ENCODE data around the gene UTS2B.
"Not testable (repeated sequence)": the region's sequence is repeated elsewhere in the genome, so short reads cannot be mapped to it uniquely, and the experiment has no call there.

The UTS2B gene

DNA sequence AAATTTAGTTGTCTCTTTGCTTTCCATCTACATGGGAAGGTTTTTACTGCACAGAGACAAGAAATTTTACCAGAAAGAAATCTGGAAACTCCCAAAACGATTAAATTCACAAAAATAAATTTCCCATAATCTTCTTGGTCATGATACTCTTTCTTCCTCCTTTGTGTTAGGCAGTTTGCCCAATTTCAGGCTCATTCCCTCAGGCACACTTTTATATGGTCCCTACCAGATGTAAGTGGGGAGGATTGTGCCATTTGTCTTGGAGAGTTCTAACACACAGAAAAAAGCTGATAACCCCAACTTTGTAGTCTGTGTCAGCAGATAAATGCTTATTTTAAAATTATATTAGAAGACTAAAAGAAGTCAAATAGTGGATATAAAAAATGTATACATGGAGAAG, 50.2 kb downstream of the UTS2B start:
- DNase-seq (ENCODE audit: low read depth in 2 of 2): no peak

DNA sequence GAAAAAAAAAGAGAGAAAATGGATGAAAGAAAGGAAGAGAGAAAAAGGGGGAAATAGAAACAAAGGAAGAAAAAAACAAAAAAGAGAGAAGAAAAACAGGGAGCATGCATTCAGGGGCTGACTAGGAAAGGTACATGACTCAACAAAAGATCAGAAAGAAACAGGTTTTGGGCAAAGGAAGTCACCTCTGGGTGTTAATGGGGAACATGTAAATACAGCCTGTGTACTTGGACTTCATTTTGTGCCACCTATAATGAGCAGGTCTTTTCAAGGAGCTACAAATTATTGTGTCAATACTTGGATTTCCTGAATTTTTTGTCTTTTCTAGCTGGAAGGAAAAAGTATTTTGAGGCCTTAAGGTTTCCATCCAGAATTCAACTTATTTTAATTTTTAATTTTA, 54.6 kb downstream of the UTS2B start:
- no peak for DNase-seq (ENCODE audit: low read depth in 2 of 2)

DNA sequence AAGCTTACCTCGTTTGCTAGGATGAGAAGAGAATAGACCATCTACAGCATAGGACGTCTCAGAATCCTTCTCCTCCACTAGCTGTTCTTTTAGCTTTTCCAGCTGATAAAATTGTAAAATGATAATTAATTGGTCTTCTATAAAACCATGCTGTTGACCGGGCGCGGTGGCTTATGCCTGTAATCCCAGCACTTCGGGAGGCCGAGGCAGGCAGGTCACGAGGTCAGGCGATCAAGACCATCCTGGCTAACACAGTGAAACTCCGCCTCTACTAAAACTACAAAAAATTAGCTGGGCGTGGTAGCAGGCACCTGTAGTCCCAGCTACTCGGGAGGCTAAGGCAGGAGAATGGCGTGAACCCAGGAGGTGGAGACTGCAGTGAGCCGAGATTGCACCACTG, 55.1 kb downstream of the UTS2B start:
- DNase-seq (ENCODE audit: low read depth in 2 of 2): not testable (repeated sequence)

DNA sequence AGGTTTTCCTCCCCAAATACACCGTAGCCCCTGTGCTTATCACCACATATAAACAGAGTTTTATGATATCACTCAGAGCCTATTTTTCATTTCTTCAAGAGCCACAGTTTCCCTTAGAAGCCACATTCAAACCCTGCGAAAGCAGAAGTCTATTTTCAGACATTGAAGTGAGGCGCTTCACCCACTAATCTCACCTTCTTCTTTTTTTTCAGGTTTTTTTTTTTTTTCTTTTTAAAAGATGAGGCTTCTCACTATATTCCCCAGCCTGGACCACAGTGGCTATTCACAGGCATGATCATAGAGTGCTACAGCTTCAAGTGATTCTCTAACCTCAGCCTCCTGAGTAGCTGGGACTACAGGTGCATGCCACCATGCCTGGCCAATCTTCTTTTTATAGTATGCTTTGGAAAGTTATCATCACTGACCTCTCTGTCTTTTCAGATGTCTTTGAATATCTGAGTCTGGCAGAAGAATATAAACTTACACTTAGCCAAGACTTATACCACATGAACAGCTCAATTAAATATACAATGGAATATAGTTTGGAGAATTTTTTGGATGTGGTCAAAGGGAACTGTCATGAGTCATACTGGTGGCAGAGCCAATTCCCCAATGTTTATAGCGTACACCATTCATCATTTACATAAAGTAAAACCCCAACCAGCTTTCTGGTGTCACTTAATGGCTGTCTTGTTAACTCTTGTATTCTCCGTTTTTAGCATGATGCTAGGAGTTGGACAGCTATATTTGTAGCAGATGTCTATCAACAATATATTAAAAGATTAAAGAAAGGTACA, 60.8 kb downstream of the UTS2B start:
- no peak for DNase-seq (ENCODE audit: low read depth in 2 of 2)

DNA sequence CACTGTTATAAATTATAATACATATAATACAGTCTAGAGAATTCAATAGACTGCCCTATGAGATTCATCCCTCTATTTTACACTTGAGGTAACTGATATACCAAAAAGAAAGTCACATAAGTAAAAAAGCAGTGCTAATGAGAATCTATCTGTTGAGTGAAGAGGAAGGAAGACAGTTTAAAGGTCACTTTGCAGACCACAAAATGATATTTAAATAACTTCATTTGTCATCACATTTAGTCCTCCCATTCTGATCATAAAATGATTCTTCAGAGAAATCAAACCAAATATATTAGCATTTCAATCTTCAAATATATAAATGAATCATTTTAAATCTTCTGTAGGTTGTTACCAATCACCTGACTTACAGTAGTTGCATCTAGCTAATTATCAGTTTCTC, 61.6 kb downstream of the UTS2B start:
- DNase-seq (ENCODE audit: low read depth in 2 of 2): no peak

DNA sequence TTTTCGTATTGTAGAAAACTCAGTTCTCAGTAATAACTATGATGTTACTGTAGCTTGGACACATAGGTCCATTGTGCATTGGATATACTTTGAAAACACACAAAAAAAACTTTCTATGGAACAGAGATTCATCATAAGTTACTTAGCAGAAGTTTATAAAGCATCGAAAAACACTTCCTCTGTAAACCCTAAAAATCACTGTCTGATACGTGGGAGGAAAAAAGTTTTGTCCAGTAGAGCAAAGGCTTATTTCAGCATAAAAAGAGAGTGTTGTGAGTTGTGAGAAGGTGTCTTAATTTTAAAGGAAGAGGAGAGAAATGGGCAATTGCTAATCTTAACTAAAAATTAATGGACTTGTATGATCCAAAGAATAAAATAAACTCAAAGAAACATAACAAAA, 66.5 kb downstream of the UTS2B start:
- DNase-seq (ENCODE audit: low read depth in 2 of 2): no peak

DNA sequence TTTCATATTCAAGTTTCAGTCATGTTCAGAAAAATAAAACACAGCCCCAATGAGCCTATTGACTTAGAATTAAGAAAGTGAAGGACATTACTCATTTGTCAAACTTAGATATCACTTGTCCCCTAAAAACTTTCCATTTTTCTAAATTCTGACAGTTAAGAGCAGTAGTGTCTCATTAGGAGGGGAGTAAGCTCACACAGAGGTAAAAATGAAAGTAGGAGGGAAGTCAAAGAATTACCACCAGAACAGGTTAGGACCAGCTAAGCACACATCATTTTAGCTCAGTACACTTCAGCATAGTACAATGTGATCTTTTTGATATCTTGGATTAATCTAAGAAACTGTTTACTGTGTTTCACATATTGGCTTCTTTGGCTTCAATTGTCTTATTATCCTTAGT, 67.0 kb downstream of the UTS2B start:
- DNase-seq (ENCODE audit: low read depth in 2 of 2): no peak

DNA sequence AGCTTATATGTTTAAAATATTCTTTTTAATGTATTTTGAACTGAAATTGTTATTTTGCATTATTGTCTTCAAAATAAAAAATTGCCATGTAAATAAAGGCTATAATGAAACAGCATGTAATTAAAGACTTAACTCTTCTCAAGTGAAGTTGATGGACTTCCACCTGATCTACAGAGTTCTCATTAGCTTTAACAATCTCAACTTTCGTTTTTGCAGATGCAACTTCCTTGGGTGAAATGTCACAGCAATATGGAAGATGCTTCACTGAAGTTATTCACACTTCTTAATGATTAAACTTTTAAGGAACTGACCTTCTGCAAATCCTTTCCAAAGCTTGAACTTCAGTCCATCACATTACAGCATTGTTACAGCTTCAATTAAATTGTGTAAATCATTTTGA, 67.7 kb downstream of the UTS2B start:
- no peak for DNase-seq (ENCODE audit: low read depth in 2 of 2)

DNA sequence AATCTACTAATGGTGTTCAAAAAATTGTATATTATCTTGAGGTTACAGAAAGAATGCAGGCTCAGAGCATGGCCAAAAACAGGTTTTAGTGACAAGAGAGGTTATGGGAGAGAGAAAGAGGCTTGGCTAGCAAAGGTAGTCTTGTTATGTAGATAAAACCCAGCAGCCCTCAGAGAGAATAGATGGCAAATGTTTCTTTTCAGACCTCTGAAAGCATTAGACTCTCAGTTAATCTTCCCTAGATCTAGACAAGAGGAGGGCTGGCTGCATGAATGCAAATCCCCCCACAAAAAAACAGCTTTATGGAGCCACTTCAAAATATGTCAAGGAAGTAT, 69.1 kb downstream of the UTS2B start:
- DNase-seq (ENCODE audit: low read depth in 2 of 2): no peak

DNA sequence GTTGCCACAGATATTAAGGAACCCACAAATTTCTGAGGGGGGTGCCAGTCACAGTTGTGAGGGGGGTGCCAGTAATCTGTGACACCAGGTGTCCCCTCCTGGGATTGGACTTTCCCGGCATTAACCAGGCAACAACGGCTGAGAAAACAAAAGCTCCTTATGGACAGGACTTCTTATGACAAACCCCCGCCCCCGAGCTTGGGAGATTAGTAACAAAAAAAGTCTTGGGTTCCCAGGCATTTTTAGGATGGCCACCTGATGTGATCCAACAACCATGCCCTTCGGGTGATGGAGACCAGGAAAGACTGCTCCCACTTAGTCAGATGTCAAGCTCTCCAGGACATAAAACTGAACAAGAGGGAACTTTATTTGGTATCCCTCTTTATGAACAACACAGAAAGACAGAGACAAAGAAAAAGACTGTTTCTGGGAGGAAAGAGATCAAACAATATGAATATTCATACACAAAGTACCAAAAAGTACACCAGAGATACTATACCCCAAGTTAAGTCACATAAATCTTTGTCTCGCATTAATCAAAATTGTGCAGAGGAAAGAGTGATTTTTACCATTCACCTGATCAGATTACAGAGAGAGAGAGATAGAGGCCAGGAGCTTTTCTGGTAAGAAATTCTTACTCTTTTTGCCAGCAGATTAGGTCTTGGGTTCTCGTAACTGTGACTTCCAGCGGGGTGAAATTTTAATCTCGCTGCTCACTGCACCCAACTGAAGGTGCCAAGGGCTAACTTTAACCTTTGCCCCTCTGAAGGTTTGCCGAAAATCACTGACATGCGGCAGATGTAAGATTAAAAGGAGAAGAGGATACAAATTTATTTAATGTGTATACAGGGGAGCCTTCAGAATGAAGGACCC, 69.7 kb downstream of the UTS2B start:
- no peak for DNase-seq (ENCODE audit: low read depth in 2 of 2)

DNA sequence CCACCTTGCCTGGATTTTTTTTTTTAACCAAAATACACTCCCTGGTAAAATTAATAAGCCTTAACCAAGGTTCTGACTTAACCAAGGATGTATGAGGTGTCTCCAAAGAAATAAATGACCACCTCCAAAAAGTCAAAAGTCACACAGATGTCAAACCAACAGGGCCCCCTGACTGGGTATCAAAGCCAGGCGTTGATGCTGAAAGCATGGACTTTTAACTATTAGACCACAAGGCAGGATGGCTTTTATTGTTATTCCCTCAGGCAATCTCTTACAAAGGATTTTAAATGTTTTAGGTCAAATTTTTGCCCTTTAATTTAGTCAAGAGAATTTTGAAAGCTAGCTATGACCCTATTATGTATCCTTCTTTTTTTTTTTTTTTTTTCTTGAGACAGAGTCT, 70.8 kb downstream of the UTS2B start:
- DNase-seq (ENCODE audit: low read depth in 2 of 2): no peak

DNA sequence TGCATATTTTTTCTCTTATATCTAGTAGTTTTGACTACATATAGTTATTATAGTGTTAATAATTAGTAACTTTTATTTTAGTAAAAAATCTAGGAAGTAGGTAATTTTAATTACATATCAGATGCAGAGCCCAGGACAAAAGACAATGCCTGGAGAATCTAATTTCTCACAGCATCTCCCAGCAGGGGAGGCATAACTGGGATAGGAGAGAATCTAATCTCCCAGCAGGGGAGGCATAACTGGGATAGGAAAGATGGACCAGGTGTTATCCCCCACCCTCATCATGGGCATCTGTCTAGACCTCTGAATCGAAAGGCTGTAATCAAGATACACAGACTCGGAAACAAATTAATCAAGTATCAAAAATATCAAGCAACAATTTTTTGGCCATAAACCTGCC, 73.0 kb downstream of the UTS2B start:
- no peak for DNase-seq (ENCODE audit: low read depth in 2 of 2)

DNA sequence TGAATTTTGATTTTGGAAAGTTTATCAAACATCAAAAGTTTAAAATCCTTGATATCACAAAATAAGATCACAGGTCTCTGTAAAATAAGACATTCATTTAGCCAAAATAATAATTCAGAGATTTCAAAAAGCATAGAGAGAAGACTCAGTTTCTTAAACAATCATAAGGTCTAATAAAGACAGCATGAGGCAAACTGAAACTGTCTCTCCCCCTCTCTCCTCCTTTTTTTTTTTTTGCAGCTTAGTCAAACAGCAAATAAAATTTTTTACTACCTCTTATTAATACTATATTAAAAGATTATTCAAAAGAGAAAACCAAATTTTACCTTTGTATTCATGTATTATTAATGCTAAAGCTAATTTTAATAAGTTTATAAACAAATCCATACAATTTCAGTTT, 73.9 kb downstream of the UTS2B start:
- no peak for DNase-seq (ENCODE audit: low read depth in 2 of 2)

DNA sequence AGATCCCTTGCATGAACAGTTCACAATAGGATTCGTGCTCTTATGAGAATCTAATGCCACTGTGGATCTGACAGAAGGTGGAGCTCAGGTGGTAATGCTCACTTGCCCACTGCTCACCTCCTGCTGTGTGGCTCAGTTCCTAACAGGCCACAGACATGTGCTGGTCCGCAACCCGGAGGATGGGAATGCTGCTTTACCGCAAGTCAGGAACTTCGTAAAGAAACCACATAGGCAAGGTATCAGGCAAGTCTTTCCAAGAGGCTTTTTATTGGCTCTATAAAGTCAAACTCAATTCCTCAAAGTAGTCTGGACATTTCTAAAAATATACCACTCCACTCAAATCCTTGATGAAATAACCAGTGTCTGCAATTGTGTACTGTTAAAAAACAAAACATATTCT, 75.2 kb downstream of the UTS2B start:
- DNase-seq (ENCODE audit: low read depth in 2 of 2): no peak

DNA sequence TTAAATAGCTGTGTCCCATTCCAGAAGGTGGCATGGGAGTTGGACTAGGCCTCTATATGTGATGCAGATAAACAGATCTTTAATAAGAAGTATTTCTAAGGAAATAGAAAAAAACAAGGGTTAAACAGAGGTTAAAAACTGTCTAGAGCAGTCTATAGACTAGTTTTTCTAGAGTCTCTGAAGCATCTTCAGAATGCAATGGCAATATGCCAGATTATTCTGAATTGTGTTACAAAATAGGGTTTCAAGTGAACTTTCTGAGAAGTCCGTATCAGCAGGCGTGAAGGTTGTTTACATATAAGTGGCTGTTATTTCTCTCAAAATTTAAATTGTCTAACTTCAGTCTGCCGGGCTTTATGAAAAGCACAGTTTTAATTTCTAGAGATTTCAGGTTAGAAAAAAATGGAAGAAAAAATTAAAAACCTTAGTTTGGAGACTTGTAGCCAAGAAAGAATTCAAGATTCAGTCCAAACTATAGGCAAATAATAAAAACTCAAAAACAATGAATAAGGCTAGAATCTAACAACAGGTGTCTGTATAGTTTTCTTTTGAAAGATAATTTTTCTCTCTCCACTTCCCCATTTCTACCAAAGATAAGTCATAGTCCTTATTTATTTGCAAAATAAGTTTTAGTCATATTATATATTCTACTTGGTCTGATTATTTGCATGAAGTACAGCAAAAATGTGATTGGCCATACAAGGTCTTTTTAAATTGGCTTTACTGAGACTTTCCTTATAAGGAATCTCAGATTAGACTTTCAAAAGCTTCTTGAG, 76.0 kb downstream of the UTS2B start:
- no peak for DNase-seq (ENCODE audit: low read depth in 2 of 2)

DNA sequence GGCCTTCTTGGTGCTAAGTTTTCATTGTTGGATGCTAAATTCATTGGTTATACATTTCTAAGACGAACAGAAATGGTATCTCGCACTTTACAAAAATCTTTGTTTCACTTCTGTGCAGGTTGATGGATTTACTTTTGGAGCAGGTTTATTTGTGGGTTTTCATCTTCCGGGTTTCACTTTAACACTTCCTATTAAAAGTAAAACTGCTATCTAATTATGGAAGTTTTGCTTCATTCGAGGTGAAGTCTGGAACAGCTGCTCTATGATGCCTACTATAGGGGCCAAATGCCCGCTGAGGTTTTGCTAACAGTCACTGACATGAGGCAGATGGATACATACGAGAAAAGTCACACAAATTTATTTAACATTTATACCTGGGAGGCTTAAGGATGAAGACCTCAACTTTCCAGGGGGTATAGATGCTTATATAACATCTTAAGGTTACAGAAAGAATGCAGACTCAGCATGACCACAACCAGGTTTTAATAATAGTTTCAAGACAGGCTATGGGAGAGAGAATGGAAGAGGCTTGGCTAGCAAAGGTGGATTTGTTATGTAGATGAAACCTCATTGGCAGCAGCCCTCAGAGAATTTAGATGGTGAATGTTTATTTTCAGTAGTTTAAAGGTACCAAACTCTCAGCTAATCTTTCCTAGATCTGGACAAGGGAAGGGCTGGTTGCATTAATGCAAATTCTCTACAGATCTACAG, 77.1 kb downstream of the UTS2B start:
- DNase-seq (ENCODE audit: low read depth in 2 of 2): no peak

DNA sequence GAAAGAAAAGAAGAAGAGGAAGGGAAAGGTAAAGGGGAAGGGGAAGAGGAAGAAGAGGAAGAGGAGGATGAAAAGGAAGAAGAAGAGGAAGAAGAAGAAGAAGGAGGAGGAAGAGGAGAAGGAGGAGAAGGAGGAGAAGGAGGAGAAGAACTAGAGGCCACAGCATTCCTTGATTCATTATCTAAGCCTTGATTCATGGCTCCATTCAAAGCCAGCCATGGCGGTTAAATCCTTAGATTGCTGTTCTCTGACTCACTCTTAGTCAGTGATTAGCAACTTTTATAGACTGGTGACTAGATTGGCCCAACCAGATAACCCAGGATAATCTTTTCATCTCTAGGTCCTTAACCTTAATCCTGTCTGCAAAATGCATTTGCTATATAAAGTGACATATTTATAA, 83.7 kb downstream of the UTS2B start:
- DNase-seq (ENCODE audit: low read depth in 2 of 2): no peak

DNA sequence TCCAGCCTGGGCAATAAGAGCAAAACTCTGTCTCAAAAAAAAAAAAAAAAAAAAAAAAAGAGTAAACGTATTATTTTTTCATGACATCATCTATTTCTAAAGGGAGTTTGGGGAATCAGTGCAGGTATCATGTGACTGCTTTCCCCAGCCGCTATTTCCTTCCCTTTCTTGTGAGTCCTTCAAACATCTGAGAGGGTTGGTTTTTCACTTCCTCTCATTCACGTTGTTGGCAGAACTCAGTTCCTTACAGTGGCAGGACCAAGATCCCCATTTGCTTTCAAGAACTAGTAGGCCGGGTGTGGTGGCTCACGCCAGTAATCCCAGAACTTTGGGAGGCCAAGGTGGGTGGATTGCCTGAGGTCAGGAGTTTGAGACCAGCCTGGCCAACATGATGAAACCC, 84.3 kb downstream of the UTS2B start:
- DNase-seq (ENCODE audit: low read depth in 2 of 2): not testable (repeated sequence)

DNA sequence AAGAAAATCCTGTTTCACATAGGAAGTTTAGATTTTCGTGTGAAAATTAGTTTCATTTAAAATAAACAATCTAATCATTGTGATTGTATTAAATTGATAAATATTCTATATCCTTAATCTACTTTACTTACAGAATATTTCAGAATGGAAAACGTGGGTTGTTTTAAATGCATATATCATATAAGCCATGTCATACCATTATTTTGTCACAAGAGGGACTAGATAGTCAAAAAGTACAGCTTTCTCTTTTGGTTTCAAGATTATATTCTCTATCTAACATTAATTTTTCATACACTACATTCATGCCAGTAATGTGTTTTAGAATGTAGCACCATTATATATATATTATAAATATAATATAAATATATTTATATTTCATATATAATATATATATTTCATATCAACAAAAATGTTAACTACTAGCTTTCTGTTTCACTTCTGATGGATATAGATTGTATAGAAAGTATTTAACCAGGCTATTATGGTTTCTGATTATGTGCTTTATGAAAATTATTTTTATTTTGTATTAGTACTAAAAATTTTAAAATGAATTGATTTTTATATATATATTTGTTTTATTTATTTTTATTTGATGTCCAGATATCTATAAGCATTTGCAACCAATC, 86.0 kb downstream of the UTS2B start:
- no peak for DNase-seq (ENCODE audit: low read depth in 2 of 2)

DNA sequence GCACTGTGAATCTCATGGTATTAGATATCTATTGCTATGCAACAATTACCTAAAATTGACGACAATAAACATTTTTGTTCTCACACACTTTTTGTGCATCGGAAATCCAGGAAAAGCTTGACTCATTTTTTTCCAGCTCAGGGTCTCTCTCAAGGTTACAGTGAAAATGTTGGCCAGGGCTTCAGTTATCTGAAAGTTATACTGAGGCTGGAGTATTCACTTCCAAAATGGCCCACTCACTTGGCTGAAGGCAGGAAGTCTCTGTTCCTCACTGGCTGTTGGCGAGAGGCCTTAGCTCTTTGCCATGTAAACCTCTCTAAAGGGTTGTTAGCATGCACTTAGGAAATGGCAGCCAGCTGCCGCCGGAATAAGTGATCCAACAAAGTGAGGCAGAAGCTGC, 89.8 kb downstream of the UTS2B start:
- DNase-seq (ENCODE audit: low read depth in 2 of 2): no peak

DNA sequence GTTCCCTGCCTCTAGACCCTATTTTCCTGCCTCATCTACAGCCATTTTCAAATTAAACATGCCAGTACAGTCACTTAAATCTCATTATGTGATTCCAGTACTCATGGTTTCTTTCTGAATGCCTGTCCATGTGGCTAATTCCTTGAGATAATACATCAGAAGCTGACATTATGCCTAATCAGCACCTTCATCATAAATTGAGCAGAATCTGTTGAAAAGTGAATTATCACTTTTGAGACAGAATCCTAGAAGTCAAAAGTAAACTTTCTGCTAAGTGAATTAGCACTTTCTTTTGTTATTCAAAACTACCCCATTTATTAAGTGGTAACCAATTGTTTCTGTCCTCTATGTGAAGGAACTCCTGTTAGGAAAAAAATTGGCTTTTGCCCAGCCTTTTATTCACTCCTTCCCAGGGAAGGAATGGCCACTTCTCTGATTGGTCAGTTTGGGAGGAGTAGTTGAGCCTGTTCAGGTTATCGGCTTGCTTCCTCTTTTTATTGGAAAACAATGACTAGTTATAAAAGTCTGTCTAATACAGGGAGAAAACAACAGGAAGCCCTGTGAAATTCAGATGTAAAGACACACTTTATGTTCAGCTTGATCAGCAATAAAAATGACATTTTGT, 90.8 kb downstream of the UTS2B start:
- no peak for DNase-seq (ENCODE audit: low read depth in 2 of 2)
